Loucy (cell line): ENCODE measurements around the gene MRTFB.

Source experiments
- EZH2phosphoT487 ChIP-seq: fragments of 200-600 bp; IDR thresholded peaks from 2 replicates; pipeline ENCODE4 v1.6.1; 2018; ENCODE audit warnings: antibody characterized with exemption, mild to moderate bottlenecking, moderate library complexity, borderline replicate concordance
- TF ChIP-seq, protein P1 (sequence below): fragments of 200-600 bp; sonication (generic); conservative IDR thresholded peaks from 2 replicates; pipeline ENCODE4 v1.5.1; 2014; ENCODE audit warnings: mild to moderate bottlenecking, antibody characterized with exemption, low read length

DNA sequence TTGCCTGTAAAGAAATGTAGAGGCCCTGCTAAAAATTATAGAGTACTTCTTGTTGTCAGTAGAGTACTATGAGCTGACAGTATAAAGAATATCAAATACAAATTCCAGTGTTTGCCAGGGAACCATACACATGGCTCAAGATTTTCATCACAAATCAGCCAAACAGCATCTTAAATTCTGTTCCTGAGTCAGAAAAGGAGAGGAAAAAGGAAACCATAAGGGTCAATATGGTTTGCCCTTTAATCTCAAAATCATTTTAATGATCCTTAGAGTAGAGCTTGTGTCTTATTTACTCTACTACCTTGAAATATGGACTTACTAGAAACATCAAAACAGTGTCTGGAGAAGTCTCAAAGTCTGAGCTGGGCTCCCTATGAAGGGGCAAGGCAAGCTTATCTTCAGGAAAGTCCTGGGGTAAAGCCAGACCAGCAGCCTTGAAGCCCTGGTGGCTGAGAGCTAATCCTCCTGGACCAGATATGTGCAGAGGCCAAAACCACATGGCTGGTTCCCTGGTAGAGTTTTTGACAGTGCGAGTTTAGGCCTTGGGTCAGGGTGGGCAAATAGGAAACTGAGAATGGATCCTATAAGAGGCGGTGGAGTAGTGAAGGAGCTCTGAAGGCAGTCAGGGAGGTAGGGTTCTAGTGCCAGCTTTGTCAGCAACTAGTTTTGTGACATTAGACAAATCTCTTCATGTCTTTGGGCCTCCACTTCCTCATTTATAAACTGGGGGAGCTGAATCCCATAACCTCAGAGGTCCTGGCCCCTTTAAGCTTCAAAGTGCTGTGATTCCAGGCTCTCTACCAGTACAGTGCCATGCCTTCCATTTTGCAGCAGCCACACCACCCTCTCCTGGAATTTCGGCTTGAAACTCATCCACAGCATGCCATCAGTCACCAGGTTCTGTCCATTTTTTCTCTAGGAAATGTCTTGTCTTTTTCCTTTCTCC is 38.9 kb downstream of the MRTFB start:
- TF ChIP-seq, protein P1, sequence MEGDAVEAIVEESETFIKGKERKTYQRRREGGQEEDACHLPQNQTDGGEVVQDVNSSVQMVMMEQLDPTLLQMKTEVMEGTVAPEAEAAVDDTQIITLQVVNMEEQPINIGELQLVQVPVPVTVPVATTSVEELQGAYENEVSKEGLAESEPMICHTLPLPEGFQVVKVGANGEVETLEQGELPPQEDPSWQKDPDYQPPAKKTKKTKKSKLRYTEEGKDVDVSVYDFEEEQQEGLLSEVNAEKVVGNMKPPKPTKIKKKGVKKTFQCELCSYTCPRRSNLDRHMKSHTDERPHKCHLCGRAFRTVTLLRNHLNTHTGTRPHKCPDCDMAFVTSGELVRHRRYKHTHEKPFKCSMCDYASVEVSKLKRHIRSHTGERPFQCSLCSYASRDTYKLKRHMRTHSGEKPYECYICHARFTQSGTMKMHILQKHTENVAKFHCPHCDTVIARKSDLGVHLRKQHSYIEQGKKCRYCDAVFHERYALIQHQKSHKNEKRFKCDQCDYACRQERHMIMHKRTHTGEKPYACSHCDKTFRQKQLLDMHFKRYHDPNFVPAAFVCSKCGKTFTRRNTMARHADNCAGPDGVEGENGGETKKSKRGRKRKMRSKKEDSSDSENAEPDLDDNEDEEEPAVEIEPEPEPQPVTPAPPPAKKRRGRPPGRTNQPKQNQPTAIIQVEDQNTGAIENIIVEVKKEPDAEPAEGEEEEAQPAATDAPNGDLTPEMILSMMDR: no peak
- no peak for TF ChIP-seq EZH2phosphoT487
